ENCODE results near the gene MAOA.

- TF ChIP-seq, protein P1, sequence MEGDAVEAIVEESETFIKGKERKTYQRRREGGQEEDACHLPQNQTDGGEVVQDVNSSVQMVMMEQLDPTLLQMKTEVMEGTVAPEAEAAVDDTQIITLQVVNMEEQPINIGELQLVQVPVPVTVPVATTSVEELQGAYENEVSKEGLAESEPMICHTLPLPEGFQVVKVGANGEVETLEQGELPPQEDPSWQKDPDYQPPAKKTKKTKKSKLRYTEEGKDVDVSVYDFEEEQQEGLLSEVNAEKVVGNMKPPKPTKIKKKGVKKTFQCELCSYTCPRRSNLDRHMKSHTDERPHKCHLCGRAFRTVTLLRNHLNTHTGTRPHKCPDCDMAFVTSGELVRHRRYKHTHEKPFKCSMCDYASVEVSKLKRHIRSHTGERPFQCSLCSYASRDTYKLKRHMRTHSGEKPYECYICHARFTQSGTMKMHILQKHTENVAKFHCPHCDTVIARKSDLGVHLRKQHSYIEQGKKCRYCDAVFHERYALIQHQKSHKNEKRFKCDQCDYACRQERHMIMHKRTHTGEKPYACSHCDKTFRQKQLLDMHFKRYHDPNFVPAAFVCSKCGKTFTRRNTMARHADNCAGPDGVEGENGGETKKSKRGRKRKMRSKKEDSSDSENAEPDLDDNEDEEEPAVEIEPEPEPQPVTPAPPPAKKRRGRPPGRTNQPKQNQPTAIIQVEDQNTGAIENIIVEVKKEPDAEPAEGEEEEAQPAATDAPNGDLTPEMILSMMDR (IDR thresholded peaks at IDR 0.05; ENCODE audit: poor library complexity, severe bottlenecking): no peak
- TF ChIP-seq SMC3 (conservative IDR thresholded peaks at IDR 0.05; ENCODE audit: poor library complexity) (no peak), POLR2AphosphoS5 (IDR thresholded peaks at IDR 0.05) (no peak), EZH2 (IDR thresholded peaks at IDR 0.05; ENCODE audit: borderline replicate concordance, insufficient read depth, low read length, poor library complexity, severe bottlenecking) (no peak), MXI1 (conservative IDR thresholded peaks at IDR 0.05; ENCODE audit: poor library complexity, severe bottlenecking) (no peak), RAD21 (conservative IDR thresholded peaks at IDR 0.05) (no peak), EP300 (conservative IDR thresholded peaks at IDR 0.05; ENCODE audit: poor library complexity, severe bottlenecking) (no peak)
- TF ChIP-seq, protein P2, sequence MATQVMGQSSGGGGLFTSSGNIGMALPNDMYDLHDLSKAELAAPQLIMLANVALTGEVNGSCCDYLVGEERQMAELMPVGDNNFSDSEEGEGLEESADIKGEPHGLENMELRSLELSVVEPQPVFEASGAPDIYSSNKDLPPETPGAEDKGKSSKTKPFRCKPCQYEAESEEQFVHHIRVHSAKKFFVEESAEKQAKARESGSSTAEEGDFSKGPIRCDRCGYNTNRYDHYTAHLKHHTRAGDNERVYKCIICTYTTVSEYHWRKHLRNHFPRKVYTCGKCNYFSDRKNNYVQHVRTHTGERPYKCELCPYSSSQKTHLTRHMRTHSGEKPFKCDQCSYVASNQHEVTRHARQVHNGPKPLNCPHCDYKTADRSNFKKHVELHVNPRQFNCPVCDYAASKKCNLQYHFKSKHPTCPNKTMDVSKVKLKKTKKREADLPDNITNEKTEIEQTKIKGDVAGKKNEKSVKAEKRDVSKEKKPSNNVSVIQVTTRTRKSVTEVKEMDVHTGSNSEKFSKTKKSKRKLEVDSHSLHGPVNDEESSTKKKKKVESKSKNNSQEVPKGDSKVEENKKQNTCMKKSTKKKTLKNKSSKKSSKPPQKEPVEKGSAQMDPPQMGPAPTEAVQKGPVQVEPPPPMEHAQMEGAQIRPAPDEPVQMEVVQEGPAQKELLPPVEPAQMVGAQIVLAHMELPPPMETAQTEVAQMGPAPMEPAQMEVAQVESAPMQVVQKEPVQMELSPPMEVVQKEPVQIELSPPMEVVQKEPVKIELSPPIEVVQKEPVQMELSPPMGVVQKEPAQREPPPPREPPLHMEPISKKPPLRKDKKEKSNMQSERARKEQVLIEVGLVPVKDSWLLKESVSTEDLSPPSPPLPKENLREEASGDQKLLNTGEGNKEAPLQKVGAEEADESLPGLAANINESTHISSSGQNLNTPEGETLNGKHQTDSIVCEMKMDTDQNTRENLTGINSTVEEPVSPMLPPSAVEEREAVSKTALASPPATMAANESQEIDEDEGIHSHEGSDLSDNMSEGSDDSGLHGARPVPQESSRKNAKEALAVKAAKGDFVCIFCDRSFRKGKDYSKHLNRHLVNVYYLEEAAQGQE (IDR thresholded peaks at IDR 0.05; ENCODE audit: borderline replicate concordance): no peak
These were observed 12.4 kb upstream of the MAOA start for GRCh38 chrX:43643662-43644061.
